Measurements from ENCODE around the gene IFFO2. TPM values are rescaled to one million over a fixed set of nuclear protein-coding genes. Genes with fewer than 3 reads are reported as not detected.

Gene IFFO2
- total RNA-seq, 1 experiment from 2014 or later: 18.7 TPM

DNA sequence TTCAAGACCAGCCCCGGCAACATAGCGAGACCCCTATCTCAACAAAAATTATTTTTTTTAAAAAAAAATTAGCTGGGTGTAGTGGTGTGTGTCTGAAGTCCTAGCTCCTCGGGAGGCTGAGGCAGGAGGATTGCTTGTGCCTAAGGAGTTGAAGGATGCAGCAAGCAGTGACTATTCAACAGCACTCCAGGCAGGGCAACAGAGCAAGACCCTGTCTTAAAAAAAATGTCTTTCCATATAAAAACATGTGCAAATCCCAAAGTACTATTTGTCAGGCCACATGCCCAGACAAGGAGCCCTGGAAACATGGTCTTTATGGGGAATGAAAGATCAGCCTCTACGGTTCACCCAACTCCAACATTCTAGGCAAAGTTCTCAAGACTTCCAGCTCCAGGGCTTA is 13.3 kb downstream of the IFFO2 start:
- no peak for DNase-seq
- H3K4me3 Mint-ChIP-seq (ENCODE audit: unreplicated experiment): no peak overlapping the region
- ChIA-PET POLR2A (no interaction called here), CTCF (no interaction called here)
- H3K4me3 ChIP-seq (ENCODE audit: low read depth, low read length): no peak overlapping the region
- peaks cover 28% of the 10 kb centered on the region for H3K4me1 Mint-ChIP-seq (ENCODE audit: low read depth, unreplicated experiment)
- H3K27ac Mint-ChIP-seq (ENCODE audit: unreplicated experiment): no peak overlapping the region
- no peaks in the 10 kb centered on the region for H3K27me3 ChIP-seq (replicated peaks; ENCODE audit: control insufficient read depth, insufficient read depth, low read length)
- intact Hi-C loops (cut with micrococcal nuclease; ENCODE audit: unreplicated experiment): no loop called here
- H3K36me3 Mint-ChIP-seq (ENCODE audit: insufficient read depth, unreplicated experiment): peaks cover 9% of the 10 kb centered on the region
- no peaks in the 10 kb centered on the region for H3K9me3 Mint-ChIP-seq (ENCODE audit: unreplicated experiment)
- no peaks in the 10 kb centered on the region for H3K27me3 Mint-ChIP-seq (ENCODE audit: insufficient read depth, unreplicated experiment)
- peaks cover 21% of the 10 kb centered on the region for H3K4me1 ChIP-seq
- BruUV-seq (replicated peaks): no TSS peak
- no peaks in the 10 kb centered on the region for H3K9me3 ChIP-seq
- no peaks in the 10 kb centered on the region for H3K36me3 ChIP-seq (ENCODE audit: control insufficient read depth, insufficient read depth, low read length)
- no peak for TF ChIP-seq CTCF (IDR thresholded peaks at IDR 0.05; ENCODE audit: insufficient read depth in 1 of 2, low read depth in 1 of 2, low read length in 1 of 2, severe bottlenecking in 1 of 2, unreplicated experiment in 1 of 2)

GRCh38 chr1:18942340-18942739 is 14.1 kb downstream of the IFFO2 start:
- no peaks in the 10 kb centered on the region for H3K9me3 Mint-ChIP-seq (ENCODE audit: unreplicated experiment)
- H3K4me1 Mint-ChIP-seq (ENCODE audit: low read depth, unreplicated experiment): peaks cover 29% of the 10 kb centered on the region

GRCh38 chr1:18941221-18942141 is 15.0 kb downstream of the IFFO2 start:
- ChIA-PET CTCF (interaction anchor here (1.6 kb wide), 1 partner anchor 34 kb away, joined by 3 read pairs; no protein-coding TSS in a partner anchor), POLR2A (no interaction called here)
- no peaks in the 10 kb centered on the region for H3K36me3 ChIP-seq (ENCODE audit: control insufficient read depth, insufficient read depth, low read length)
- peaks cover 16% of the 10 kb centered on the region for H3K36me3 Mint-ChIP-seq (ENCODE audit: insufficient read depth, unreplicated experiment)
- H3K4me3 Mint-ChIP-seq (ENCODE audit: unreplicated experiment): no peak overlapping the region
- intact Hi-C loops (cut with micrococcal nuclease; ENCODE audit: unreplicated experiment): no loop called here
- H3K4me3 ChIP-seq (ENCODE audit: low read depth, low read length): no peak overlapping the region
- BruUV-seq (replicated peaks): no TSS peak
- no peaks in the 10 kb centered on the region for H3K9me3 Mint-ChIP-seq (ENCODE audit: unreplicated experiment)
- no peak for DNase-seq
- no peak overlapping the region for H3K27ac Mint-ChIP-seq (ENCODE audit: unreplicated experiment)
- peaks cover 36% of the 10 kb centered on the region for H3K4me1 ChIP-seq
- no peaks in the 10 kb centered on the region for H3K27me3 ChIP-seq (replicated peaks; ENCODE audit: control insufficient read depth, insufficient read depth, low read length)
- no peak for TF ChIP-seq CTCF (IDR thresholded peaks at IDR 0.05; ENCODE audit: insufficient read depth in 1 of 2, low read depth in 1 of 2, low read length in 1 of 2, severe bottlenecking in 1 of 2, unreplicated experiment in 1 of 2)
- H3K4me1 Mint-ChIP-seq (ENCODE audit: low read depth, unreplicated experiment): peaks cover 37% of the 10 kb centered on the region
- no peaks in the 10 kb centered on the region for H3K27me3 Mint-ChIP-seq (ENCODE audit: insufficient read depth, unreplicated experiment)
- H3K9me3 ChIP-seq: no peaks in the 10 kb centered on the region

More at GRCh38 chr1:18942340-18942739, 14.1 kb downstream of the IFFO2 start:
- H3K27me3 Mint-ChIP-seq (ENCODE audit: insufficient read depth, unreplicated experiment): no peaks in the 10 kb centered on the region
- Histone ChIP-seq H3K4me1 (peaks cover 29% of the 10 kb centered on the region), H3K27me3 (replicated peaks; ENCODE audit: control insufficient read depth, insufficient read depth, low read length) (no peaks in the 10 kb centered on the region), H3K36me3 (ENCODE audit: control insufficient read depth, insufficient read depth, low read length) (no peaks in the 10 kb centered on the region), H3K4me3 (ENCODE audit: low read depth, low read length) (no peak overlapping the region), H3K9me3 (no peaks in the 10 kb centered on the region)
- H3K27ac Mint-ChIP-seq (ENCODE audit: unreplicated experiment): no peak overlapping the region
- POLR2A ChIA-PET: no interaction called here
- no peak for TF ChIP-seq CTCF (IDR thresholded peaks at IDR 0.05; ENCODE audit: insufficient read depth in 1 of 2, low read depth in 1 of 2, low read length in 1 of 2, severe bottlenecking in 1 of 2, unreplicated experiment in 1 of 2)
- intact Hi-C loops (cut with micrococcal nuclease; ENCODE audit: unreplicated experiment): no loop called here
- CTCF ChIA-PET: interaction anchor here (1.6 kb wide), 1 partner anchor 35 kb away, joined by 3 read pairs; no protein-coding TSS in a partner anchor
- no peak for DNase-seq
- BruUV-seq (replicated peaks): no TSS peak
- no peak overlapping the region for H3K4me3 Mint-ChIP-seq (ENCODE audit: unreplicated experiment)
- peaks cover 9% of the 10 kb centered on the region for H3K36me3 Mint-ChIP-seq (ENCODE audit: insufficient read depth, unreplicated experiment)
